ENCODE measurements around the gene PAQR5. TPM values are rescaled to one million over a fixed set of nuclear protein-coding genes. Genes with fewer than 3 reads are reported as not detected.
A peak's percentile ranks its signal among the peaks of the same experiment; 100 is the strongest.

The PAQR5 gene
- total and polyA plus RNA-seq, 9 of the 15 experiments (the other 6 are each of a cell fraction or from before 2014, with no cell fraction given): 0.04 to 0.08 TPM; not detected in 7

GRCh38 chr15:69253156-69253555 is 45.6 kb upstream of the PAQR5 start (continued):
- TF ChIP-seq CBX8 (IDR thresholded peaks at IDR 0.05; ENCODE audit: borderline replicate concordance, extremely low read depth, low read depth, low read length, poor library complexity, severe bottlenecking) (no peak), ETS2 (tag; IDR thresholded peaks at IDR 0.05; ENCODE audit: borderline replicate concordance, poor library complexity, severe bottlenecking) (no peak), TBL1XR1 (IDR thresholded peaks at IDR 0.05; ENCODE audit: low read length in 2 of 2) (no peak)

- Histone ChIP-seq H3K4me2 (ENCODE audit: insufficient read depth, low read length) (no peak overlapping the region), H3K9ac (ENCODE audit: insufficient read depth in 1 of 2, low read depth in 2 of 2, low read length in 2 of 2) (no peak overlapping the region), H2AFZ (ENCODE audit: low read depth, low read length) (no peak overlapping the region), H3K9me1 (ENCODE audit: control insufficient read depth, insufficient read depth, low read length) (no peaks in the 10 kb centered on the region), H3K9me3 (replicated peaks; ENCODE audit: control insufficient read depth, insufficient read depth, low read depth, low read length) (no peaks in the 10 kb centered on the region), H3K4me1 (replicated peaks in 1 of 2; ENCODE audit: control insufficient read depth in 2 of 2, insufficient read depth in 2 of 2, low read length in 2 of 2) (no peaks in the 10 kb centered on the region), H3K27ac (ENCODE audit: extremely low read depth, low read depth, low read length) (no peak overlapping the region), H3K4me3 (no peak overlapping the region), H4K20me1 (replicated peaks; ENCODE audit: control insufficient read depth, insufficient read depth, low read length) (no peaks in the 10 kb centered on the region), H3K79me2 (ENCODE audit: control insufficient read depth, insufficient read depth, low read length) (no peaks in the 10 kb centered on the region), H3K27me3 (ENCODE audit: control insufficient read depth in 2 of 2, insufficient read depth in 2 of 2, low read length in 2 of 2) (peaks cover 0 to 4% of the 10 kb centered on the region in 2 experiments; a peak in 1 of 5 replicates), H3K36me3 (ENCODE audit: control insufficient read depth, insufficient read depth, low read length) (no peaks in the 10 kb centered on the region)
- DNase-seq (ENCODE audit: extremely low read depth in 1 of 4, low spot score in 3 of 4): peak in 1 of 4 experiments; percentile 27
- ChIA-PET CTCF (ENCODE audit: low intra/inter-chr PET ratio) (interaction anchor here (1.8 kb wide), 1 partner anchor 206 kb away, joined by 7 read pairs; no protein-coding TSS in a partner anchor), POLR2A (interaction anchor here (0.6 kb wide), 3 partner anchors 12 to 304 kb away, joined by 3 read pairs; no protein-coding TSS in a partner anchor)
- intact Hi-C loops (cut with micrococcal nuclease) (loop anchor here (2.0 kb wide), 1 partner anchor 207 kb away; no protein-coding TSS in a partner anchor), in situ Hi-C loops (cut with MboI) (no loop called here)
- 4% methylated on average over 5 of the region's 5 CpGs for WGBS (ENCODE audit: insufficient coverage, low coverage, missing lambda C conversion rate)
- ATAC-seq: no peak
- no TSS peak for BruUV-seq (replicated peaks)
- peak; percentile 72 for FAIRE-seq
- TF ChIP-seq DEAF1 (CRISPR knock-in tag; IDR thresholded peaks at IDR 0.05) (0 out of 2 replicates have a peak, but pooled peaks have one; percentile 17), RAD21 (CRISPR knock-in tag; conservative IDR thresholded peaks at IDR 0.05 in 1 of 2, IDR thresholded peaks at IDR 0.05 in 1 of 2) (peak; percentile 70 to 77), SMC3 (conservative IDR thresholded peaks at IDR 0.05; ENCODE audit: insufficient read depth, low read depth, low read length) (peak; percentile 45; the same call in 1 of the 2 replicates), REST (IDR thresholded peaks at IDR 0.05; ENCODE audit: borderline replicate concordance) (peak; percentile 49; the same call in 1 of the 2 replicates), REST (CRISPR knock-in tag; IDR thresholded peaks at IDR 0.05; ENCODE audit: low read depth) (no peak)
Measured at GRCh38 chr15:69265347-69265955, 33.3 kb upstream of the PAQR5 start.
